ENCODE data around the gene PREX1. TPM values are rescaled to one million over a fixed set of nuclear protein-coding genes. Genes with fewer than 3 reads are reported as not detected.
"Not testable (repeated sequence)": the region's sequence is repeated elsewhere in the genome, so short reads cannot be mapped to it uniquely, and the experiment has no call there.

The PREX1 gene
- total RNA-seq, 3 donors from 2014 or later: 9.9 to 14.1 (median 13.5) TPM

DNA sequence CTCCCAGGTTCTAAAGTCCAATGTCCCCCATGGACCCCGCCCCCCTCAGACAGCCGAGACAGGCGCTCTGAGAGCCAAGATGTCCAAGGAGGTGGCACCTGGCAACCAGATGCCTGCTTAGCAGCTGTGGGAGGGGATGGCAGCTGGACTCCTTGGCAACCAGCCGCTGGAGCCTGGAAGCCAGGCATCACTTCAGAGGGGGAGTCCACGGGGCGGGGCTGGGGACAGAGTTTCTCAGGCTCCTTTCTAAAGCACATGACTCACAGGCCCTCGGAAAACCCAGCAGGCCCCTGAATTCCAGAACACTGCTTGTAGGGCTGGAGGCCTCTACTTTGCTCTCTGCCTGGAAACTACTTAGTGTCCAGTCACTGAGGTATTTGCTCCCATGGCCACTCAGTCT, 51.5 kb downstream of the PREX1 start:
- TF ChIP-seq, protein P1, sequence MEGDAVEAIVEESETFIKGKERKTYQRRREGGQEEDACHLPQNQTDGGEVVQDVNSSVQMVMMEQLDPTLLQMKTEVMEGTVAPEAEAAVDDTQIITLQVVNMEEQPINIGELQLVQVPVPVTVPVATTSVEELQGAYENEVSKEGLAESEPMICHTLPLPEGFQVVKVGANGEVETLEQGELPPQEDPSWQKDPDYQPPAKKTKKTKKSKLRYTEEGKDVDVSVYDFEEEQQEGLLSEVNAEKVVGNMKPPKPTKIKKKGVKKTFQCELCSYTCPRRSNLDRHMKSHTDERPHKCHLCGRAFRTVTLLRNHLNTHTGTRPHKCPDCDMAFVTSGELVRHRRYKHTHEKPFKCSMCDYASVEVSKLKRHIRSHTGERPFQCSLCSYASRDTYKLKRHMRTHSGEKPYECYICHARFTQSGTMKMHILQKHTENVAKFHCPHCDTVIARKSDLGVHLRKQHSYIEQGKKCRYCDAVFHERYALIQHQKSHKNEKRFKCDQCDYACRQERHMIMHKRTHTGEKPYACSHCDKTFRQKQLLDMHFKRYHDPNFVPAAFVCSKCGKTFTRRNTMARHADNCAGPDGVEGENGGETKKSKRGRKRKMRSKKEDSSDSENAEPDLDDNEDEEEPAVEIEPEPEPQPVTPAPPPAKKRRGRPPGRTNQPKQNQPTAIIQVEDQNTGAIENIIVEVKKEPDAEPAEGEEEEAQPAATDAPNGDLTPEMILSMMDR (IDR thresholded peaks at IDR 0.05): no peak
- H3K4me1 ChIP-seq (ENCODE audit: low read depth): no peaks in the 10 kb centered on the region
- no peak for DNase-seq
- no peak overlapping the region for H3K4me3 ChIP-seq
- H3K9me3 ChIP-seq: no peaks in the 10 kb centered on the region
- peak; percentile 15 for ATAC-seq
- no peaks in the 10 kb centered on the region for H3K36me3 ChIP-seq (ENCODE audit: low read depth)
- intact Hi-C loops (cut with DNase I, micrococcal nuclease): no loop called here

DNA sequence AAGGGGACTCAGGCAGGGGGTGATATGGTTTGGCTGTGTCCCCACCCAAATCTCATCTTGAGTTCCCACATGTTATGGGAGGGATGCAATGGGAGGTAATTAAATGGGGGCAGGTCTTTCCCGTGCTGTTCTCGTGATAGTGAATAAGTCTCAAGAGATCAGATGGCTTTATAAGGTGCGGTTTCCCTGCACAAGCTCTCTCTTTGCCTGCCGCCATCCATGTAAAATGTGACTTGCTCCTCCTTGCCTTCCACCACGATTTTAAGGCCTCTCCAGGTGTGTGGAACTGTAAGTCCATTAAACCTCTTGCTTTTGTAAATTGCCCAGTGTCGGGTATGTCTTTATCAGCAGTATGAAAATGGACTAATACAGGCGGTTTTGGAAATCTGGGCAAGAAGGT, 52.3 kb downstream of the PREX1 start:
- H3K4me1 ChIP-seq (ENCODE audit: low read depth); ATAC-seq: not testable (repeated sequence)

DNA sequence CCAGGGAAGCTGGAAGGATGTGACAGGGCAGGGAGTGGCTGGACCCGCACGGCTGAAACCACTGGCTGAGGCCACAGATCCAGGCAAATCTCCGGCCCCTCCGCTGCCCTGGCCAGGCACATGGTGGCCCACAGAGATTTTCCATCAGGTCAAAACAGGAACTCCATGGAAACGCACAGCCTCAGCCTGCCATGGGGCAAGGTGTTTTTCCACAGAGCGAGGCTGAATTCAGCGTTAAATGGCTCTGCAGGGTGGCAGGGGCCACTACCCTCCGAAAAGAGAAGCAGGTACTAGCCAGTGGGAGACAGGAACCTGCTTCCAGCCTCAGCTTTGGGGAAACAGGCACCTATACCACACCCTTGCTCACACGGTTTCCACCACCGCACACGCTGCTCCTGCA, 53.1 kb downstream of the PREX1 start:
- Histone ChIP-seq H3K4me1 (ENCODE audit: low read depth) (no peaks in the 10 kb centered on the region), H3K9me3 (no peaks in the 10 kb centered on the region), H3K4me3 (no peak overlapping the region), H3K36me3 (ENCODE audit: low read depth) (no peaks in the 10 kb centered on the region)
- TF ChIP-seq, protein P1 (IDR thresholded peaks at IDR 0.05): no peak
- DNase-seq (no peak), ATAC-seq (no peak)
- intact Hi-C loops (cut with DNase I, micrococcal nuclease): no loop called here

More for the DNA sequence above, 52.3 kb downstream of the PREX1 start:
- DNase-seq; H3K36me3 ChIP-seq (ENCODE audit: low read depth); H3K4me3 ChIP-seq; intact Hi-C loops (cut with DNase I, micrococcal nuclease); H3K9me3 ChIP-seq: not testable (repeated sequence)

DNA sequence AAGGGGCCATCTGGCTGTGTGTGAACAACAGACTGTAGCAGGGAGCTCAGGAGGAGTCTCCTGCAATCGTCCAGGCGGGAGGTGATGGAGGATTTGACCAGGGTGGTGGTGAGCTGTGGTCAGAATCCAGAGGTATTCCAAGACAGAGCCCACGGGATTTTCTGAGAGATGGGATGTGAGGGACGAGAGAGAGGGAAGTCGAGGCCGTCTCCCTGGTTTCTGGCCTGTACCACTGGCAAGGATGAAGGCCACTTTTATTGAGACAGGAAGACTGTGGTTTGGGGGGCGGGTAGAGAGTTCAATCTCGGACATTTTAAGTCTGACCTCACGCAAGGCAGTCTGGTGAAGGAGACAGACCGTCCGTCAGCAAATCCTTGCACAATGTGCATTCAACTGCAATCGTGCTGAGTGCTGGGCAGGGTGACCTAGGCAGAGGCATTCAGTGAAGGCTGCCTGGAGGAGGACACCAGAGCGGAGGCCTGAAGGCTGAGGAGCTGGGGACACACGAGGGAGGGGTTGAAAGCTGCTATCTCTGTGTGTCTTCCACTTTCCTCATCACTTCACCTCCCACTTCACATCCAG, 53.9 kb downstream of the PREX1 start:
- peak; percentile 44 for ATAC-seq
- TF ChIP-seq, protein P1 (IDR thresholded peaks at IDR 0.05): no peak
- peak in 1 of 3 donors; percentile 43 for DNase-seq
- Histone ChIP-seq H3K9me3 (no peaks in the 10 kb centered on the region), H3K4me3 (no peak overlapping the region), H3K36me3 (ENCODE audit: low read depth) (no peaks in the 10 kb centered on the region), H3K4me1 (ENCODE audit: low read depth) (no peaks in the 10 kb centered on the region)
- intact Hi-C loops (cut with DNase I, micrococcal nuclease): no loop called here

DNA sequence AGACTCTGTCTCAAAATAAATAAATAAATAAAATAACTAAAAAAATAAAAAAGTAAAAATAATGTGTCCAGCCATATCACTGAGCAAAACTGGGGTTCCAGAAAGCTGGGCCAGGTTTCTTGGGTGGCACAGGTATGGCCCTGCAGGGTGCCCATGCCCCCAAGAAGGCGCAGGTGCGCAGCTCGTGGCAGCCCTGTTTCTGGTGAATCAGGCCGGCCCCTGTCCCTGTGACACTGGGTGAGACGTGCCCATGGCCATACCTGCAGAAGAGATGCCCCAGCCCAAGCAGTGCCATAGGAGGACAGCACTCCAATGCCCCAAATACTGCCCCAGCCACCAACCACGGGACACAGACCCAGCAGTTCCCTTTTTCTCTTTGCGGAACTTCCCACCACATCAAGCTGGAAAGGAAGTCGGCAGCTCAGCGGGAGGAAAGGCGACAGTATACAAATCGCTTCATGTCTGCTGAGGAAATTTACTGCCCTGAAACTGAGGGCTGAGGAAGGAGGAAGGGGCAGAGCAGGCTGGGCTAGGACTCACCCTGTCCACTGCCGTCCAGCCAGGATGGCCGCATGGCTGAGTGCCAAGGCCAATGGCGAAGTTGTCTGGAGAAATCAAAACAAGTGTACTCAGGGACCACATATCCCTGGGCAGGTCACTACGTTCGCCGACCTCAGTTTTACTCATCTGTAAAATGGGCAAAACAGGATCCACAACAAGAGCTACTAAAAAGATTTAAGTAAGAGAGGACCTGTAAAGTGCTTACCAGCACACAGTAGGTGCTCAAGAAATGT, 55.4 kb downstream of the PREX1 start:
- Histone ChIP-seq H3K36me3 (ENCODE audit: low read depth) (no peaks in the 10 kb centered on the region), H3K4me3 (no peak overlapping the region), H3K4me1 (ENCODE audit: low read depth) (no peaks in the 10 kb centered on the region), H3K9me3 (no peaks in the 10 kb centered on the region)
- ATAC-seq (peak; percentile 36), DNase-seq (peak in 2 of 3 donors; percentile 50 to 62)
- intact Hi-C loops (cut with DNase I, micrococcal nuclease): no loop called here
- TF ChIP-seq, protein P1 (IDR thresholded peaks at IDR 0.05): no peak

DNA sequence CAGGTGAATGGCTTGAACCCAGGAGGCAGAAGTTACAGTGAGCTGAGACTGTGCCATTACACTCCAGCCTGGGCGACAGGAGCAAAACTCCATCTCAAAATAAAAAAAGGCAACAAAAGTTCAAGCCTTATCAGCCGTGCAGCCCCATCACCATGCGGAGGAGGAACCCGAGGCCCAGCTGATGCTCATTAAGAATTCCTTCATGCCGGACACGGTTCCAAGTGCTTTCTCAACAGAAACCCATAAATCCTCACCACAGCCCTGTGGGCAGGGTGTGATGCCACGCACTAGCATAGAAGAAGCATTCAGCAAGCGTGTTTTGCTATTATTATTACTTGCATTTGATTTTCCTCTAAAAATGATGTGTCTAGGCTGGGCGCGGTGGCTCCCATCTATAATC, 56.3 kb downstream of the PREX1 start:
- intact Hi-C loops (cut with DNase I, micrococcal nuclease): no loop called here
- DNase-seq (no peak), ATAC-seq (no peak)
- Histone ChIP-seq H3K4me1 (ENCODE audit: low read depth) (no peaks in the 10 kb centered on the region), H3K4me3 (no peak overlapping the region), H3K36me3 (ENCODE audit: low read depth) (no peaks in the 10 kb centered on the region), H3K9me3 (no peaks in the 10 kb centered on the region)
- TF ChIP-seq, protein P1 (IDR thresholded peaks at IDR 0.05): no peak

Data from mucosa of descending colon (tissue), 3 donors.